GM21381 (cell line): ENCODE results near the gene DAB2IP.

Experiments used
- ATAC-seq: cut with Tn5 transposase; IDR thresholded peaks from one replicate; pipeline ENCODE4 v1.9.1; 2021; ENCODE audit warnings: mild to moderate bottlenecking, moderate library complexity; ENCODE audit not compliant: unreplicated experiment

The DAB2IP gene

DNA sequence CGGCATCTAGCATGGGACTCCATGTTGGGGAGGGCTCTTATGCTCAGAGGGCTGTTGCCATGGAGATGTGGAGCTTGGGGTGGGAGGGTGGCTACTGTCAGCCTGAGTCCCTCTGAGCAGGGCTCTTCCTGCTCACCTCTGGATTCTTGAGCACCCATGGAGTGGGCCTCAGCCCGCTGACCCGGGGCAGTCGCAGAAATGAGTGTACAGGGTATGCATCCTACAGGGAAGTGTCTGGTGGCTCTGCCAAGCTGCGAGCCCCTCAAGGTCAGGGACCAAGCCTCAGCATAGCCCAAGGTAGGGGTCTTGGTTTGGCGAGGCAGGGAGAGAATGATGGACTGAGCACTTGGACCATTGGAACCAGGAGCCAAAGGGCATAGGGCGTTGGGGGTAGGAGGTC, 104.1 kb downstream of the DAB2IP start:
- no peak for ATAC-seq

DNA sequence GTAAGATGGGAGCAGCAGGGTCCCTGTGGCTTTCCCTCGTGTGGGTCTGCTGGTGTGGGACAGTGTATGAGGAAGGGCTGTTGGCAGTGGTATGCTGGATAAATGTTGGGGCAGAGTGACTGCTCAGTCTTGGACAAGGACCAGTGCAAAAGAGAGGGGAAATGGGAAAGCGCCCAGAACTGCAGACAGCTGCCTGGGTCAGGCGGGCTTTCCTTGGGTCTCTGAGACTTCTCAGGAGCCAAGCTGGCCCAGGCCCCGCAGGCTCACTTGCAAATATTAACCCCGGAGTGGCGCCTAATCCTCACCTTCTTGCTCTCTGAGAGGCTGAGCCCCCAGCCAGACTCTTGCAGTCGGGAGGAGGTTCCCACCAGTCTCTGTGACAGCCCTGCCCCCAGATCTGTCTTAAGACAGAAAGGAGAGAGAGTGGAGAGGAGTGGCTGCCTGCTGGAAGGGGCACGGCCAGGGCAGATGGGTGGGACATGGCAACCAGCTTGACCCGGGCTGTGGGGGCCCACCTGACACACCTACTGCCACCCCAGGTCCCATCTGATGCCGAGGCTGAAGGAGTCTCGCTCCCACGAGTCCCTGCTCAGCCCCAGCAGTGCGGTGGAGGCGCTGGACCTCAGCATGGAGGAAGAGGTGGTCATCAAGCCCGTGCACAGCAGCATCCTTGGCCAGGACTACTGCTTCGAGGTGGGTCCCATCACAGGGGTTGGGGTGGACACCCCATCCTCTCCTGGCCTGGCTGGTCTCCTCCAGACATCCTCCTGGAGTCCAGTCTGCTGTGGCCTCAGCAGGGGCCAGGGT, 105.2 kb downstream of the DAB2IP start:
- no peak for ATAC-seq

- no peak for ATAC-seq
These were observed 105.8 kb downstream of the DAB2IP start for GRCh38 chr9:121757281-121757585.

GRCh38 chr9:121758693-121759092, 107.3 kb downstream of the DAB2IP start:
- no peak for ATAC-seq

DNA sequence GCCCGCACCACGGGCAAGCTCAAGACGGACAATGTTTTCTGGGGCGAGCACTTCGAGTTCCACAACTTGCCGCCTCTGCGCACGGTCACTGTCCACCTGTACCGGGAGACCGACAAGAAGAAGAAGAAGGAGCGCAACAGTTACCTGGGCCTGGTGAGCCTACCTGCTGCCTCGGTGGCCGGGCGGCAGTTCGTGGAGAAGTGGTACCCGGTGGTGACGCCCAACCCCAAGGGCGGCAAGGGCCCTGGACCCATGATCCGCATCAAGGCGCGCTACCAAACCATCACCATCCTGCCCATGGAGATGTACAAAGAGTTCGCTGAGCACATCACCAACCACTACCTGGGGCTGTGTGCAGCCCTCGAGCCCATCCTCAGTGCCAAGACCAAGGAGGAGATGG, 108.6 kb downstream of the DAB2IP start:
- no peak for ATAC-seq

DNA sequence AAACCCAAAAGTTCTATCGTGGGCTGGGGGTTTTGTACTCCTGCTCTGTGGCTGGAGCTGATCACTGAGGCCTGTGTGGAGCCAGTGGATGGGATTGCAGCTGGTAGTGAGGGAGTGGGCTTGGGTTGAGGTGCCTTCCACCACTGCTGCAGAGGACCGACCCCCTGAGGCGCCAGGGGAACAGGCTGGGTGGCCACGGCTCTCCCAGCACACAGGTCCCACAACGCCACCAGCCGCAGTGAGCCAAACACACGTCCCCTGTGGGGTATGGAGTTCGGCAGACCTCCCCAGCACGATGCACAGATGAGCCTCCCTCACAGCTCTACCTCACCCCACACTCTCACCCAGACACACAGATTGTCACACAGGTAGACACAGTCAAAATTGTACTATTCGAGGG, 109.1 kb downstream of the DAB2IP start:
- ATAC-seq = no peak

- no peak for ATAC-seq
These were observed 111.7 kb downstream of the DAB2IP start for GRCh38 chr9:121763131-121763530.

GRCh38 chr9:121763561-121764370, 112.3 kb downstream of the DAB2IP start:
- ATAC-seq = no peak

DNA sequence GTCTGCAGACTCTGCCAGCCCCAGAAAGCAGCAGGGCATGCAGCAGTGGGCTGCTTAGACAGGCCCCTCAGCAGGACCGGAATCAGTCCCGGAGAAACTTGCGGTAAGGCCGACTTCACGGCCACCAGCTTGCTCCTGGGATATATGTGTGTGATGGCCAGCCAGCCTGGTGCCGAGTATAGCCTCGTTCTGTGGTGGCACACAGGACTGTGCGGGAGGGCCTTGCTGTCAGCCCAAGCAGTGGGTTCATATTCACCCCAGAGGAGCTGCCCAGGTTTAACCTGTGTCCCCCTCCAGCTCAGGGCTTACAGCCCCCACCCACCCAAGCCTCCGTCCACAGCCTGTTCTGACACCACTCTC, 112.9 kb downstream of the DAB2IP start:
- ATAC-seq = no peak

- no peak for ATAC-seq
These were observed 113.9 kb downstream of the DAB2IP start for GRCh38 chr9:121765021-121765950.

DNA sequence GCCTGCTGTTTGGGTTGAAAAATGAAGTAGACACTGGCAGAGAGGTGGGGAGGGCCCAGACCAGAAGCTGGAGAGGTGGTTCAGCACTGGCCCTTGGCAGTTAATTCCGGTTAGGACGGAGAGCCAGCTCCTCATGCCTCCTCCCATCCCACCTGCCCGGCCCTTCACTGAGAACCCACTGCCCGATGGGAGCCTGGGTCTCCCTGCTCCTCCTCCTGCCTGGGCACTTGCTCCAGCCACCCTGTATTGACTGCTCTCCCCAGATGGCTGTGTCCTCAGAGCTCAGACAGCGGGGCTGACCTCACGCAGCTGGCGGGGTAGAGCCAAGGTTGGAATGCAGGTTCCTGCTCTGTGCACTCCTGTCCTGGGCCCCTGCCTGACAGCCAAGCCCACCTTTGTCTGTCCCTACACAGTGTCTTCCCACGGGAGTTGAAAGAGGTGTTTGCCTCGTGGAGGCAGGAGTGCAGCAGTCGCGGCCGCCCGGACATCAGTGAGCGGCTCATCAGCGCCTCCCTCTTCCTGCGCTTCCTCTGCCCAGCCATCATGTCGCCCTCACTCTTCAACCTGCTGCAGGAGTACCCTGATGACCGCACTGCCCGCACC, 114.7 kb downstream of the DAB2IP start:
- no peak for ATAC-seq

GRCh38 chr9:121767171-121767769, 115.8 kb downstream of the DAB2IP start:
- no peak for ATAC-seq

DNA sequence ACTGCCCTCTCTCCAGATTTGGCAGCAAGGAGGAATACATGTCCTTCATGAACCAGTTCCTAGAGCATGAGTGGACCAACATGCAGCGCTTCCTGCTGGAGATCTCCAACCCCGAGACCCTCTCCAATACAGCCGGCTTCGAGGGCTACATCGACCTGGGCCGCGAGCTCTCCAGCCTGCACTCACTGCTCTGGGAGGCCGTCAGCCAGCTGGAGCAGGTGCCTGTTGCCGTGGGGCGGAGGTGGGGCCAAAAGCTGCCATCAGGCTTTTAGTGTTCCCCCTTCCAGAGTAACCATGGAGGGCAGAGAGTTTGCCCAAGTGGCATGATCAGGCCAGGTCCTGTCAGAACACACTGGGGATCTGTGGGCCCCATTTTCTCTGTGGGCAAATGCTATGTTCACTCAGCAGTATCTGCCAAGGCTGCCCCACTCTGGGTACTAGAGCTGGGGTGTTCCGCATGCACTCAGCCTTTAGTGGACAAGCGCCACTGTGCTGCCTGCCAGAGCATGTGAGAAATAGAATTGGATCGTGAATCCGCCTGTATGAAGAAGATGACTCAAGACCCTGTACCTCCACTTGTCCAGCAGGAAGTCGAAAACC, 117.1 kb downstream of the DAB2IP start:
- no peak for ATAC-seq

GRCh38 chr9:121769939-121770338, 118.5 kb downstream of the DAB2IP start:
- ATAC-seq = no peak

GRCh38 chr9:121770415-121771273, 119.2 kb downstream of the DAB2IP start:
- ATAC-seq = no peak

GRCh38 chr9:121771418-121771817, 120.0 kb downstream of the DAB2IP start:
- no peak for ATAC-seq

DNA sequence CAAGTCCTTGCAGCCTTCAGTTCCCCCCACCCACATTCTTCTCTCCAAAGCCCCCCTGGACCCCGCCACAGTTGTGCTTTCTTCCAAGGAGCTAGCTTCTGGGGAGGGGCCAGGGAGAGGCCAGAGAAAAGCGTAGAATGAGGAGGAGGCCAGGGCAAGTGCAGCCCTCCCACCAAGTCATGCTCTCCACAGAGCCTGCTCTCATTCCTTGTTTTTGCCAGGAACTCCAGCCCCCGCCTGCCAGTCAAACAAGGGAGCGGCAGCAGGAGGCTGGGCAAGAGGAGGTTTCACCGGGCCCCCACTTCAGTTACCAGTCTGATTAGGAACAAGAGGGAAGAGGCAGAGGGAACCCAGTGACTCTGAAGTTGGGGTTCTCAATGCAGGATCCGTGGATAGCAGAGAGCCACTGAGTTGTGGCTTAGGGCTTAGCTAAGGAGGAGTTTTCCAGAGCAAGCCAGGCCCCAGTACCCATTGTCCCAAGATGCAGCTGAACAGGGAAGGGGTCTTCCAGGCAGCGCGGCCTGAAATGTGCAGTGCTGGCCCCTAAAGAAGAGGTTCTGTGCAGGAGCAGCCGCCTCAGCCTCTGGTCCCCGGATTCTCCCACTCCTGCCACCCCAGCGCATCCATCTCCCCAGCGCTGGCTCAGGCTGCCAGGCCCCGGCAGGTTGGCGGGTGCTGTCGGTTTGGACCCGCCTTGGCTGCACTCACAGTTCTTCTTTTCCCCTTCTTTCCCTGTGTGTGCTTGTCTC, 120.6 kb downstream of the DAB2IP start:
- no peak for ATAC-seq

- no peak for ATAC-seq
These were observed 121.3 kb downstream of the DAB2IP start for GRCh38 chr9:121772600-121773285.
